AG10803 (cell line): ENCODE data around the gene MICAL2.
A peak's percentile ranks its signal among the peaks of the same experiment; 100 is the strongest.

ENCODE experiments used
- DNase-seq: peaks from one replicate; pipeline ENCODE4 v3.0.0; 2010; ENCODE audit warnings: low read depth
- H3K4me3 ChIP-seq: 2 replicates; pipeline ENCODE4 v1.5.1; 2011; ENCODE audit warnings: mild to moderate bottlenecking, low read length, control low read depth
- TF ChIP-seq, protein P1 (sequence below): conservative IDR thresholded peaks from 2 replicates; pipeline ENCODE4 v1.5.1; 2011; ENCODE audit warnings: mild to moderate bottlenecking, low read length, control low read depth, inconsistent platforms

Gene MICAL2

GRCh38 chr11:12073436-12073835 lies 37.0 kb upstream of the MICAL2 start:
- no peak for DNase-seq
- TF ChIP-seq, protein P1, sequence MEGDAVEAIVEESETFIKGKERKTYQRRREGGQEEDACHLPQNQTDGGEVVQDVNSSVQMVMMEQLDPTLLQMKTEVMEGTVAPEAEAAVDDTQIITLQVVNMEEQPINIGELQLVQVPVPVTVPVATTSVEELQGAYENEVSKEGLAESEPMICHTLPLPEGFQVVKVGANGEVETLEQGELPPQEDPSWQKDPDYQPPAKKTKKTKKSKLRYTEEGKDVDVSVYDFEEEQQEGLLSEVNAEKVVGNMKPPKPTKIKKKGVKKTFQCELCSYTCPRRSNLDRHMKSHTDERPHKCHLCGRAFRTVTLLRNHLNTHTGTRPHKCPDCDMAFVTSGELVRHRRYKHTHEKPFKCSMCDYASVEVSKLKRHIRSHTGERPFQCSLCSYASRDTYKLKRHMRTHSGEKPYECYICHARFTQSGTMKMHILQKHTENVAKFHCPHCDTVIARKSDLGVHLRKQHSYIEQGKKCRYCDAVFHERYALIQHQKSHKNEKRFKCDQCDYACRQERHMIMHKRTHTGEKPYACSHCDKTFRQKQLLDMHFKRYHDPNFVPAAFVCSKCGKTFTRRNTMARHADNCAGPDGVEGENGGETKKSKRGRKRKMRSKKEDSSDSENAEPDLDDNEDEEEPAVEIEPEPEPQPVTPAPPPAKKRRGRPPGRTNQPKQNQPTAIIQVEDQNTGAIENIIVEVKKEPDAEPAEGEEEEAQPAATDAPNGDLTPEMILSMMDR = no peak
- H3K4me3 ChIP-seq = no peak overlapping the region

GRCh38 chr11:12073886-12074285 lies 36.5 kb upstream of the MICAL2 start:
- H3K4me3 ChIP-seq = no peak overlapping the region
- DNase-seq = no peak
- TF ChIP-seq, protein P1 = no peak

GRCh38 chr11:12074529-12075195 lies 35.7 kb upstream of the MICAL2 start:
- no peak overlapping the region for H3K4me3 ChIP-seq
- peak; percentile 78 for DNase-seq
- TF ChIP-seq, protein P1 = peak; percentile 17

DNA sequence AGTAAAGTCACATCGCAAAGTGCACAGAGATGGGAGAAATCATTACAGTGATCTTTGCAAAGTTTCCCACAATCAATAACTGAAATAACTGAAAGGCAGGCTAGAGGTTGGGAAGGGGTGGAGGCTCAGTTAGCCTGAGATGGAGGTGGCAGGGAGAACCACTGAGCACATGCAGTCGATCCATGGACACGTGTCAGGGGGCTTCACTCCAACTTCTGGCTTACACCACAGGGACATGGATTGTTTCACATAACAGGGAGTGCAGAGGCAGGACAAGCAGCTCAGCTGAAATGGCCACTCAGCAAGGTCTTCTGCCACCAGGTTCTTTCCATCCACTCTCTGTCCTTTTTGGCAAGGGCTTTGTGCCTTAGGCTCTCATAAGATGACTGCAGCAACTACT lies 35.1 kb upstream of the MICAL2 start:
- TF ChIP-seq, protein P1 = no peak
- no peak for DNase-seq
- H3K4me3 ChIP-seq = no peak overlapping the region

GRCh38 chr11:12075822-12076821 lies 34.3 kb upstream of the MICAL2 start:
- DNase-seq = peak; percentile 100
- TF ChIP-seq, protein P1 = no peak
- H3K4me3 ChIP-seq = peak overlapping the region; percentile 13; the same call in 1 of the 2 replicates

- H3K4me3 ChIP-seq = peak overlapping the region; percentile 13
- TF ChIP-seq, protein P1 = no peak
- no peak for DNase-seq
Observed at GRCh38 chr11:12076840-12077534, 33.4 kb upstream of the MICAL2 start.
